ENCODE results near the gene CPN1. TPM values are rescaled to one million over a fixed set of nuclear protein-coding genes. Genes with fewer than 3 reads are reported as not detected.

Gene CPN1
- total and polyA plus RNA-seq, 10 of the 15 experiments (the other 5 are each of a cell fraction or from before 2014, with no cell fraction given): 0.03 to 0.10 TPM; not detected in 8

- TF ChIP-seq, protein P1, sequence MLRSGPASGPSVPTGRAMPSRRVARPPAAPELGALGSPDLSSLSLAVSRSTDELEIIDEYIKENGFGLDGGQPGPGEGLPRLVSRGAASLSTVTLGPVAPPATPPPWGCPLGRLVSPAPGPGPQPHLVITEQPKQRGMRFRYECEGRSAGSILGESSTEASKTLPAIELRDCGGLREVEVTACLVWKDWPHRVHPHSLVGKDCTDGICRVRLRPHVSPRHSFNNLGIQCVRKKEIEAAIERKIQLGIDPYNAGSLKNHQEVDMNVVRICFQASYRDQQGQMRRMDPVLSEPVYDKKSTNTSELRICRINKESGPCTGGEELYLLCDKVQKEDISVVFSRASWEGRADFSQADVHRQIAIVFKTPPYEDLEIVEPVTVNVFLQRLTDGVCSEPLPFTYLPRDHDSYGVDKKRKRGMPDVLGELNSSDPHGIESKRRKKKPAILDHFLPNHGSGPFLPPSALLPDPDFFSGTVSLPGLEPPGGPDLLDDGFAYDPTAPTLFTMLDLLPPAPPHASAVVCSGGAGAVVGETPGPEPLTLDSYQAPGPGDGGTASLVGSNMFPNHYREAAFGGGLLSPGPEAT (IDR thresholded peaks at IDR 0.05; ENCODE audit: low read depth): no peak
- TF ChIP-seq, protein P2, sequence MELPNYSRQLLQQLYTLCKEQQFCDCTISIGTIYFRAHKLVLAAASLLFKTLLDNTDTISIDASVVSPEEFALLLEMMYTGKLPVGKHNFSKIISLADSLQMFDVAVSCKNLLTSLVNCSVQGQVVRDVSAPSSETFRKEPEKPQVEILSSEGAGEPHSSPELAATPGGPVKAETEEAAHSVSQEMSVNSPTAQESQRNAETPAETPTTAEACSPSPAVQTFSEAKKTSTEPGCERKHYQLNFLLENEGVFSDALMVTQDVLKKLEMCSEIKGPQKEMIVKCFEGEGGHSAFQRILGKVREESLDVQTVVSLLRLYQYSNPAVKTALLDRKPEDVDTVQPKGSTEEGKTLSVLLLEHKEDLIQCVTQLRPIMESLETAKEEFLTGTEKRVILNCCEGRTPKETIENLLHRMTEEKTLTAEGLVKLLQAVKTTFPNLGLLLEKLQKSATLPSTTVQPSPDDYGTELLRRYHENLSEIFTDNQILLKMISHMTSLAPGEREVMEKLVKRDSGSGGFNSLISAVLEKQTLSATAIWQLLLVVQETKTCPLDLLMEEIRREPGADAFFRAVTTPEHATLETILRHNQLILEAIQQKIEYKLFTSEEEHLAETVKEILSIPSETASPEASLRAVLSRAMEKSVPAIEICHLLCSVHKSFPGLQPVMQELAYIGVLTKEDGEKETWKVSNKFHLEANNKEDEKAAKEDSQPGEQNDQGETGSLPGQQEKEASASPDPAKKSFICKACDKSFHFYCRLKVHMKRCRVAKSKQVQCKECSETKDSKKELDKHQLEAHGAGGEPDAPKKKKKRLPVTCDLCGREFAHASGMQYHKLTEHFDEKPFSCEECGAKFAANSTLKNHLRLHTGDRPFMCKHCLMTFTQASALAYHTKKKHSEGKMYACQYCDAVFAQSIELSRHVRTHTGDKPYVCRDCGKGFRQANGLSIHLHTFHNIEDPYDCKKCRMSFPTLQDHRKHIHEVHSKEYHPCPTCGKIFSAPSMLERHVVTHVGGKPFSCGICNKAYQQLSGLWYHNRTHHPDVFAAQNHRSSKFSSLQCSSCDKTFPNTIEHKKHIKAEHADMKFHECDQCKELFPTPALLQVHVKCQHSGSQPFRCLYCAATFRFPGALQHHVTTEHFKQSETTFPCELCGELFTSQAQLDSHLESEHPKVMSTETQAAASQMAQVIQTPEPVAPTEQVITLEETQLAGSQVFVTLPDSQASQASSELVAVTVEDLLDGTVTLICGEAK (IDR thresholded peaks at IDR 0.05; ENCODE audit: borderline replicate concordance): no peak
- no peak for TF ChIP-seq TCF12 (IDR thresholded peaks at IDR 0.05; ENCODE audit: low read depth, low read length)
- TF ChIP-seq ATF2 (IDR thresholded peaks at IDR 0.05; ENCODE audit: low read length): no peak
- no peak for TF ChIP-seq WRNIP1 (IDR thresholded peaks at IDR 0.05; ENCODE audit: borderline replicate concordance, low read depth, low read length)
- no peak for TF ChIP-seq RB1 (IDR thresholded peaks at IDR 0.05; ENCODE audit: borderline replicate concordance)
- TF ChIP-seq NFYA (IDR thresholded peaks at IDR 0.05; ENCODE audit: borderline replicate concordance, low read depth, low read length): no peak
- TF ChIP-seq SMC3 (IDR thresholded peaks at IDR 0.05; ENCODE audit: borderline replicate concordance, low read length): no peak
- TF ChIP-seq ZNF24 (IDR thresholded peaks at IDR 0.05): no peak
Observed at GRCh38 chr10:100043796-100044195, 37.9 kb downstream of the CPN1 start (continued).

Measured in GM12878 (cell line).